PC-9 (cell line): ENCODE data around the gene ZNF608. TPM values are rescaled to one million over a fixed set of nuclear protein-coding genes. Genes with fewer than 3 reads are reported as not detected.

Experiments
- BruUV-seq: library from RNA; stranded (reverse); fragments of 400-500 nt; replicated peaks from 2 replicates; lab custom pipeline; 2021; lab: Mats Ljungman, UMichigan
- CTCF ChIA-PET: fragments of 300-600 bp; sonication (Branson Sonifier 250); formaldehyde crosslinking; loops from one replicate; lab custom pipeline; 2022; ENCODE audit warnings: antibody characterized with exemption; lab: Charles Lee
- POLR2A ChIA-PET: fragments of 300-600 bp; sonication (Branson Sonifier 250); formaldehyde crosslinking; loops from one replicate; lab custom pipeline; 2022; ENCODE audit warnings: antibody characterized with exemption; ENCODE audit not compliant: unreplicated experiment; lab: Charles Lee
- DNase-seq, 2 experiments: peaks; one replicate each; pipeline versions ENCODE4 v3.0.0 to v3.0.0-alpha.2; 2015 to 2022; ENCODE audit warnings: mixed read lengths in 1 of 2
- H2AFZ ChIP-seq: fragments of 200-600 bp; sonication (generic); 2 replicates; pipeline ENCODE4 v1.8.1; 2017; ENCODE audit warnings: antibody characterized with exemption
- H3F3A ChIP-seq: fragments of 200-600 bp; sonication (generic); 2 replicates; pipeline ENCODE4 v1.8.1; 2017; ENCODE audit warnings: antibody characterized with exemption, mild to moderate bottlenecking, low read depth; ENCODE audit not compliant: insufficient read depth
- H3K27ac ChIP-seq: fragments of 200-600 bp; sonication (generic); 2 replicates; pipeline ENCODE4 v1.6.1; 2016; ENCODE audit warnings: mixed run types
- H3K27me3 ChIP-seq: fragments of 200-600 bp; sonication (generic); 2 replicates; pipeline ENCODE4 v1.6.1; 2016; ENCODE audit warnings: low read depth, mixed run types; ENCODE audit not compliant: insufficient read depth
- H3K36me3 ChIP-seq: fragments of 200-600 bp; sonication (generic); 2 replicates; pipeline ENCODE4 v1.6.1; 2016; ENCODE audit warnings: low read depth, mixed run types
- H3K4me1 ChIP-seq: fragments of 200-600 bp; sonication (generic); replicated peaks from 2 replicates; pipeline ENCODE4 v1.6.1; 2016; ENCODE audit warnings: mixed run types; ENCODE audit not compliant: insufficient read depth
- H3K4me2 ChIP-seq: fragments of 200-600 bp; sonication (generic); 2 replicates; pipeline ENCODE4 v1.6.1; 2017; ENCODE audit warnings: mixed run types
- H3K4me3 ChIP-seq: fragments of 200-600 bp; sonication (generic); 2 replicates; pipeline ENCODE4 v1.6.1; 2016; ENCODE audit warnings: mixed run types
- H3K79me2 ChIP-seq: fragments of 200-600 bp; sonication (generic); 2 replicates; pipeline ENCODE4 v1.6.1; 2017; ENCODE audit warnings: low read depth, mixed run types
- H3K9me2 ChIP-seq: fragments of 200-600 bp; sonication (generic); 2 replicates; pipeline ENCODE4 v1.8.1; 2017; ENCODE audit warnings: mild to moderate bottlenecking; ENCODE audit not compliant: insufficient read depth
- H3K9me3 ChIP-seq: fragments of 200-600 bp; sonication (generic); 2 replicates; pipeline ENCODE4 v1.8.1; 2016; ENCODE audit warnings: low read depth; ENCODE audit not compliant: insufficient read depth
- H4K20me1 ChIP-seq: fragments of 200-600 bp; sonication (generic); 2 replicates; pipeline ENCODE4 v1.8.1; 2017; ENCODE audit not compliant: insufficient read depth
- EZH2 ChIP-seq: fragments of 200-600 bp; sonication (generic); IDR thresholded peaks from 2 replicates; pipeline ENCODE4 v1.8.0; 2017; ENCODE audit warnings: antibody characterized with exemption, low read depth
- intact Hi-C: fragments of 100-400 bp; cut with micrococcal nuclease; formaldehyde crosslinking; loops from one replicate; pipeline ENCODE4 v1.10.0; 2022; ENCODE audit not compliant: unreplicated experiment
- total RNA-seq: library from RNA; stranded (reverse); gene quantifications from 2 replicates; pipeline ENCODE4 v1.2.3, GENCODE V29; 2021
- TF ChIP-seq, protein P1 (sequence below): fragments of 200-600 bp; sonication (generic); conservative IDR thresholded peaks from 2 replicates; pipeline ENCODE4 v1.6.1; 2017; ENCODE audit warnings: mixed run types, antibody characterized with exemption, mild to moderate bottlenecking, moderate library complexity

The ZNF608 gene
- total RNA-seq, 1 experiment from 2014 or later, result 5.5 TPM

- Histone ChIP-seq H3K9me3 (no peaks in the 10 kb centered on the region), H2AFZ (no peak overlapping the region), H3K4me1 (no peaks in the 10 kb centered on the region), H3F3A (no peaks in the 10 kb centered on the region), H3K27ac (no peak overlapping the region), H4K20me1 (no peaks in the 10 kb centered on the region), H3K4me3 (no peak overlapping the region), H3K79me2 (no peaks in the 10 kb centered on the region), H3K27me3 (no peaks in the 10 kb centered on the region), H3K4me2 (no peak overlapping the region), H3K9me2 (no peaks in the 10 kb centered on the region), H3K36me3 (no peaks in the 10 kb centered on the region)
- TF ChIP-seq, protein P1, sequence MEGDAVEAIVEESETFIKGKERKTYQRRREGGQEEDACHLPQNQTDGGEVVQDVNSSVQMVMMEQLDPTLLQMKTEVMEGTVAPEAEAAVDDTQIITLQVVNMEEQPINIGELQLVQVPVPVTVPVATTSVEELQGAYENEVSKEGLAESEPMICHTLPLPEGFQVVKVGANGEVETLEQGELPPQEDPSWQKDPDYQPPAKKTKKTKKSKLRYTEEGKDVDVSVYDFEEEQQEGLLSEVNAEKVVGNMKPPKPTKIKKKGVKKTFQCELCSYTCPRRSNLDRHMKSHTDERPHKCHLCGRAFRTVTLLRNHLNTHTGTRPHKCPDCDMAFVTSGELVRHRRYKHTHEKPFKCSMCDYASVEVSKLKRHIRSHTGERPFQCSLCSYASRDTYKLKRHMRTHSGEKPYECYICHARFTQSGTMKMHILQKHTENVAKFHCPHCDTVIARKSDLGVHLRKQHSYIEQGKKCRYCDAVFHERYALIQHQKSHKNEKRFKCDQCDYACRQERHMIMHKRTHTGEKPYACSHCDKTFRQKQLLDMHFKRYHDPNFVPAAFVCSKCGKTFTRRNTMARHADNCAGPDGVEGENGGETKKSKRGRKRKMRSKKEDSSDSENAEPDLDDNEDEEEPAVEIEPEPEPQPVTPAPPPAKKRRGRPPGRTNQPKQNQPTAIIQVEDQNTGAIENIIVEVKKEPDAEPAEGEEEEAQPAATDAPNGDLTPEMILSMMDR, result no peak
- no peak for TF ChIP-seq EZH2
- intact Hi-C loops, result no loop called here
- BruUV-seq, result no TSS peak
- ChIA-PET POLR2A (interaction anchor here (0.7 kb wide), 1 partner anchor 159 kb away, joined by 4 read pairs; no protein-coding TSS in a partner anchor), CTCF (no interaction called here)
- DNase-seq, result no peak
These were observed 10.2 kb downstream of the ZNF608 start for GRCh38 chr5:124736082-124736804.

DNA sequence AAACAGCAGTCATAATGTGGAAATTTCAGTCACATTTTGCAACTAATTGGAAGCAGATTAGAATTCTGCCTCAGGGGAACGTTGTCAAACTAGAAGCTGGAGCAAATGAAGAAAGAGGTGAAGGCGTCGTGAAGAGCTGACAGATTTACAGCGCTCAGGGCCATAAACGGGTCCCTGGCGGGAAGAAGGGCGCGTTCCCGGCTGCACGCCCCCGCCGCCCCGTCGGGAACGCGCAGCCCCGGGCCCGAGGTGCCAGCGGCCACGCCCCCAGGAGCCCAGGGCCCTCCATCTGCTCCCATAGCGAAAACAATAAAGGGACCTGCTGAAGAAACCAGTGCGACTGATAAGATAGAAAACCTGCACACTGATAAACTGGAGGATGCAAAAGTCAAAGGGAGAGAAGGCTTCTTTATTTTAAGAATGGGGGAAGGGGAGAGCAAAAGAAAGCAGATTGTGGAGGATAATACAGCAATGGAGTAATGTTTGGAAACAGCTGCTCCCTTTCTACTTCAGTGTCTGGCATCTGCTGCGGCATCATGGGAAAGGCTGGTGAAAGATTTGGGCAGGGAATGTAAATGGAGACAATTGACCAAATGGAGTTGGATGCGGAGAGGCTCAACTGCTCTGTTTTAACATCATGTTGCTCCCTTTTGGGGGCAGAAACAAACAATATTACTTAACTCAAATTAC lies 11.1 kb downstream of the ZNF608 start:
- H3K4me3 ChIP-seq, result no peak overlapping the region
- no peak for DNase-seq
- no peak overlapping the region for H3K4me2 ChIP-seq
- H3K36me3 ChIP-seq, result no peaks in the 10 kb centered on the region
- no peak overlapping the region for H3K27ac ChIP-seq
- H3K9me3 ChIP-seq, result no peaks in the 10 kb centered on the region
- H3F3A ChIP-seq, result no peaks in the 10 kb centered on the region
- no peaks in the 10 kb centered on the region for H4K20me1 ChIP-seq
- no TSS peak for BruUV-seq
- no peak for TF ChIP-seq EZH2
- TF ChIP-seq, protein P1, result no peak
- no peaks in the 10 kb centered on the region for H3K27me3 ChIP-seq
- H2AFZ ChIP-seq, result no peak overlapping the region
- H3K9me2 ChIP-seq, result no peaks in the 10 kb centered on the region
- H3K79me2 ChIP-seq, result no peaks in the 10 kb centered on the region
- ChIA-PET CTCF (no interaction called here), POLR2A (interaction anchor here (0.7 kb wide), 1 partner anchor 160 kb away, joined by 4 read pairs; no protein-coding TSS in a partner anchor)
- no peaks in the 10 kb centered on the region for H3K4me1 ChIP-seq
- intact Hi-C loops, result no loop called here

DNA sequence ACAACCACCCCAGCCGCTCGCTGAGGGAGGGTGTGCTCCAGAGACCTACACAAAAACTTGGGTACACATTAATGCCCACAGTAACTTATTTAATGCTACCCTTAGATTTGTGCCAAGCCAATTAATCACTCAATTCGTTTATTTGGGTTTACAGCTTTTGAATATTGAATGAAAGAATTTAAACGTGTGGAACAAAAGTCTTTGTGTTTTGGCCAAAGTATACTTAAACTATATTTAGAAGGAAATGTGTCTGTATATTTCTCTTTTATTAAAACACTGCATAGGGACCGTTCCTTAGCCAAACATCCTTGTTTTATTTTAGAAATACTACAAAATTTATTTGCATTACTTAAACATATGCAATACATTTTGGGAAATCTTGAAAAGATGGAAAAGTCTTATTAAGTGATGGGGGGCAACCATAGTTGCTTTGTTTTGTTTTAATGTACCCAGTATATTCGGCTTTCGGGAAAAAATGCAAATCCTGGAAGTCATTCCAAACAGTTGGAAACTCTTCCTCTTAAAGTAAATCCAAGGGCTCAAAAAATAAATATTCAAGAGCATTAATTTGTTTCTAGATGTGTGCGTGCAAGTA lies 11.8 kb downstream of the ZNF608 start:
- no peaks in the 10 kb centered on the region for H3K27me3 ChIP-seq
- H3K27ac ChIP-seq, result no peak overlapping the region
- no peak overlapping the region for H2AFZ ChIP-seq
- no peaks in the 10 kb centered on the region for H3K9me3 ChIP-seq
- intact Hi-C loops, result no loop called here
- no peaks in the 10 kb centered on the region for H3F3A ChIP-seq
- H4K20me1 ChIP-seq, result no peaks in the 10 kb centered on the region
- ChIA-PET CTCF (no interaction called here), POLR2A (no interaction called here)
- no peak for DNase-seq
- H3K4me2 ChIP-seq, result no peak overlapping the region
- H3K4me3 ChIP-seq, result no peak overlapping the region
- no peak for TF ChIP-seq EZH2
- TF ChIP-seq, protein P1, result no peak
- H3K36me3 ChIP-seq, result no peaks in the 10 kb centered on the region
- H3K4me1 ChIP-seq, result no peaks in the 10 kb centered on the region
- no peaks in the 10 kb centered on the region for H3K79me2 ChIP-seq
- H3K9me2 ChIP-seq, result no peaks in the 10 kb centered on the region
- BruUV-seq, result no TSS peak
